PC-3 (cell line): ENCODE data around the gene HMCES. TPM values are rescaled to one million over a fixed set of nuclear protein-coding genes. Genes with fewer than 3 reads are reported as not detected.

Experiments used
- ATAC-seq: fragments of 200-7000 bp; cut with Tn5 transposase; 2 replicates; pipeline ENCODE4 v1.9.1; 2020; ENCODE audit warnings: mild to moderate bottlenecking, moderate library complexity
- BruUV-seq: library from RNA; stranded (reverse); fragments of 400-500 nt; replicated peaks from 2 replicates; lab custom pipeline; 2021; lab: Mats Ljungman, UMichigan
- CTCF ChIA-PET: fragments of 300-600 bp; sonication (Branson Sonifier 250); formaldehyde crosslinking; loops from one replicate; lab custom pipeline; 2022; ENCODE audit warnings: antibody characterized with exemption; lab: Charles Lee
- POLR2A ChIA-PET: fragments of 300-600 bp; sonication (Branson Sonifier 250); formaldehyde crosslinking; loops from one replicate; lab custom pipeline; 2022; ENCODE audit warnings: antibody characterized with exemption; ENCODE audit not compliant: unreplicated experiment; lab: Charles Lee
- DNase-seq: peaks from one replicate; pipeline ENCODE4 v3.0.0-alpha.2; 2015
- H2AFZ ChIP-seq: fragments of 300-600 bp; sonication (generic); 2 replicates; pipeline ENCODE4 v1.6.0; 2016; ENCODE audit warnings: antibody characterized with exemption, low read length
- H3F3A ChIP-seq: fragments of 300-600 bp; sonication (generic); one replicate; pipeline ENCODE4 v1.6.0; 2017; ENCODE audit warnings: antibody characterized with exemption, low read length, control low read depth, mild to moderate bottlenecking; ENCODE audit not compliant: unreplicated experiment
- H3K27ac ChIP-seq: fragments of 300-600 bp; sonication (generic); 2 replicates; pipeline ENCODE4 v1.5.1; 2016; ENCODE audit warnings: mild to moderate bottlenecking, low read length
- H3K27me3 ChIP-seq: fragments of 300-600 bp; sonication (generic); 2 replicates; pipeline ENCODE4 v1.6.1; 2016; ENCODE audit warnings: low read length, mixed read lengths
- H3K36me3 ChIP-seq: fragments of 300-600 bp; sonication (generic); 2 replicates; pipeline ENCODE4 v1.6.1; 2016; ENCODE audit warnings: low read depth, mixed run types, low read length, mixed read lengths
- H3K4me1 ChIP-seq: fragments of 300-600 bp; sonication (generic); 2 replicates; pipeline ENCODE4 v1.5.1; 2016; ENCODE audit warnings: low read length; ENCODE audit not compliant: insufficient read depth
- H3K4me2 ChIP-seq: fragments of 300-600 bp; sonication (generic); 2 replicates; pipeline ENCODE4 v1.6.0; 2016; ENCODE audit warnings: low read length
- H3K4me3 ChIP-seq: fragments of 300-600 bp; sonication (generic); 2 replicates; pipeline ENCODE4 v1.5.1; 2016; ENCODE audit warnings: mild to moderate bottlenecking, low read length, mixed read lengths
- H3K79me2 ChIP-seq: fragments of 300-600 bp; sonication (generic); 2 replicates; pipeline ENCODE4 v1.6.1; 2017; ENCODE audit warnings: low read length, mixed read lengths
- H3K9ac ChIP-seq: fragments of 300-600 bp; sonication (generic); 2 replicates; pipeline ENCODE4 v1.6.0; 2016; ENCODE audit warnings: mild to moderate bottlenecking, low read length
- H3K9me2 ChIP-seq: fragments of 300-600 bp; sonication (generic); replicated peaks from 2 replicates; pipeline ENCODE4 v1.6.1; 2016; ENCODE audit warnings: mixed run types, low read length, mixed read lengths
- H3K9me3 ChIP-seq: fragments of 300-600 bp; sonication (generic); 2 replicates; pipeline ENCODE4 v1.6.1; 2016; ENCODE audit warnings: low read length, mixed read lengths
- H4K20me1 ChIP-seq: fragments of 300-600 bp; sonication (generic); 2 replicates; pipeline ENCODE4 v1.6.1; 2016; ENCODE audit warnings: low read length, mixed read lengths
- EZH2 ChIP-seq: fragments of 300-600 bp; sonication (generic); IDR thresholded peaks from one replicate; pipeline ENCODE4 v1.6.1; 2017; ENCODE audit warnings: antibody characterized with exemption, mild to moderate bottlenecking, low read length; ENCODE audit not compliant: unreplicated experiment
- EZH2phosphoT487 ChIP-seq: fragments of 300-600 bp; sonication (generic); IDR thresholded peaks from 2 replicates; pipeline ENCODE4 v1.6.1; 2018; ENCODE audit warnings: mild to moderate bottlenecking, antibody characterized with exemption, low read length, borderline replicate concordance
- intact Hi-C: fragments of 100-400 bp; cut with micrococcal nuclease; formaldehyde crosslinking; loops from 2 replicates; pipeline ENCODE4 v1.9.0; 2023
- total RNA-seq: library from RNA; depleted of rRNA; stranded (reverse); fragments of >200 nt; gene quantifications from 2 replicates; pipeline ENCODE4 v1.2.3, GENCODE V29; 2014
- TF ChIP-seq, protein P1 (sequence below): fragments of 300-600 bp; sonication (generic); conservative IDR thresholded peaks from 2 replicates; pipeline ENCODE4 v1.5.1; 2017; ENCODE audit warnings: antibody characterized with exemption, low read depth, mild to moderate bottlenecking, low read length

The HMCES gene
- total RNA-seq, 1 experiment from 2014 or later: 28.8 TPM

DNA sequence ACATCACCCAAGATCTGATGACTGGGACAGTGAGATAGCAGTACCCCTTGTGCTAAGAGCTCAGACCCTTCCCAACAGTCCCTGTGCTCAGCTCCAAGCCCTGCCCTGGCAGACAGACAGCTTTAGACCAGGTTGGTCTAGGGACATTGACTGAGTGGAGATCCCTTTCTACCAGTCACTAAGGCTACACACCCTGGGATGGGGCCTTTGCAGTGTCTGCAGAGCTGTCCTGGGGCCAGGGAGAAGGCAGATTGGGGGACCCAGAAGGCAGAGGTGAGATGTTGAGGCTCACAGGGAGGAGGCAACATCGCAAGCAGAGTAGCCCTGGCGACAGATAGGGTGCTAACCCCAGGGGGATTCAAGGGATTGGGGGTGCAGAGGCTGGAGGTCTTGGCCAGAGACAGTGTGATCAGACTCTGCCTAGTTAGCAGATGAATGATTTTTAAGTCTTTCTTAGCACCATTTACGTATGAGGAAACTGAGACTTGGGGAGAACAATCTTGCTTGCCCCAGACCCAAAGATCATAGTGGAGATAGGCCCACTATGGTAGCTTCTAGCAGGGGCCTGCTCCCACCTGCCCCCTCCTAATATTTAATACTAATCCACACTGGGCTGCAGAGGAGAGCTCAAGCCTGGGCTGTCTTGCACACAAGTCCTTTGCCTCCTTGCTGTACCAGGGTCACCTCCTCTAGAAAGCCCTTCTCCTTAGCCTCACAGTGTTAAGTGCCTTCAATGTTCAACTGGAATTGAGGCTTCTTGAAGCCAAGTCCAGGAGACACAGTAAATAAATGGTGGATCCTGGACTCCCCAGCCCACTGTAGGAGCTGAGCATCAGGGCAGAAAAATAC is 32.6 kb downstream of the HMCES start:
- no peak overlapping the region for H3K27ac ChIP-seq
- no peak overlapping the region for H3K4me2 ChIP-seq
- H4K20me1 ChIP-seq: 0 out of 2 replicates have a peak, but pooled peaks cover 3% of the 10 kb centered on the region
- no peak for ATAC-seq
- no peak overlapping the region for H3K9ac ChIP-seq
- H3K4me3 ChIP-seq: no peak overlapping the region
- DNase-seq: no peak
- BruUV-seq: no TSS peak
- H3K27me3 ChIP-seq: no peaks in the 10 kb centered on the region
- ChIA-PET POLR2A (no interaction called here), CTCF (interaction anchor here (0.7 kb wide), 1 partner anchor 12 kb away, joined by 3 read pairs; no protein-coding TSS in a partner anchor)
- TF ChIP-seq, protein P1, sequence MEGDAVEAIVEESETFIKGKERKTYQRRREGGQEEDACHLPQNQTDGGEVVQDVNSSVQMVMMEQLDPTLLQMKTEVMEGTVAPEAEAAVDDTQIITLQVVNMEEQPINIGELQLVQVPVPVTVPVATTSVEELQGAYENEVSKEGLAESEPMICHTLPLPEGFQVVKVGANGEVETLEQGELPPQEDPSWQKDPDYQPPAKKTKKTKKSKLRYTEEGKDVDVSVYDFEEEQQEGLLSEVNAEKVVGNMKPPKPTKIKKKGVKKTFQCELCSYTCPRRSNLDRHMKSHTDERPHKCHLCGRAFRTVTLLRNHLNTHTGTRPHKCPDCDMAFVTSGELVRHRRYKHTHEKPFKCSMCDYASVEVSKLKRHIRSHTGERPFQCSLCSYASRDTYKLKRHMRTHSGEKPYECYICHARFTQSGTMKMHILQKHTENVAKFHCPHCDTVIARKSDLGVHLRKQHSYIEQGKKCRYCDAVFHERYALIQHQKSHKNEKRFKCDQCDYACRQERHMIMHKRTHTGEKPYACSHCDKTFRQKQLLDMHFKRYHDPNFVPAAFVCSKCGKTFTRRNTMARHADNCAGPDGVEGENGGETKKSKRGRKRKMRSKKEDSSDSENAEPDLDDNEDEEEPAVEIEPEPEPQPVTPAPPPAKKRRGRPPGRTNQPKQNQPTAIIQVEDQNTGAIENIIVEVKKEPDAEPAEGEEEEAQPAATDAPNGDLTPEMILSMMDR: no peak
- TF ChIP-seq EZH2 (no peak), EZH2phosphoT487 (no peak)
- H2AFZ ChIP-seq: no peak overlapping the region
- H3K36me3 ChIP-seq: no peaks in the 10 kb centered on the region
- H3K9me3 ChIP-seq: no peaks in the 10 kb centered on the region
- H3K9me2 ChIP-seq: no peaks in the 10 kb centered on the region
- intact Hi-C loops: loop anchor here (5.0 kb wide), 1 partner anchor 34 kb away; the partner anchor contains the start of gene HMCES
- peaks cover 10% of the 10 kb centered on the region for H3K4me1 ChIP-seq
- H3K79me2 ChIP-seq: peaks cover 8% of the 10 kb centered on the region
- H3F3A ChIP-seq: peaks cover 5% of the 10 kb centered on the region

DNA sequence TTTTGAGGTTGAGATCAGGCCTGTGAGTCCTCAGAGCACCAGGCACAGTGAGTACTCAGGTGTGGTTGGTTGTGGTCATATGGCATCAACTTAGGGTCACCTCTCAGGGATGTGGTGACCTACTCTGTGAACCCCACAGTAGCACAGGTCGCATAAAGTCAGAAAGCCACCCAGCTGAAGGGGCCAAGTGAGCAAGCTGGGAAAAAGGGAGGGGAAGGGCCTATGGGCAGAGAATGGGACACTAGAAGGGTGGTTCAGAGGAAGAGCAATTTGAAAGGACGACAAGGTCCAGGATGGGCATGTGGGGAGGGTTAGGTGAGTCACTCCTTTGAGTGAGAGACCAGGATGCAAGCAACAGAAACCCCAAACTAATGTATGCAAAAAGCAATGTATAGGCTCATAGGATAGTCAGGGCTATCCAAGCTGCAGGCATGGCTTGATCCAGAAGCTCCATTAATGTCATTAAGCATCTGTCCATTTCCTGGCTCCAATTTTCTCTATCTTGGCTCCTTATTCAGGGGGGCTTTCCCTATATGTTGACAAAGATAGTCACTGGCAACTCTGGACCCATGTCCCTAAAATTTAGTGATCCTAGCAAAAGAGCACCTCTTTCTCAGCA is 33.5 kb downstream of the HMCES start:
- no peak overlapping the region for H2AFZ ChIP-seq
- ChIA-PET POLR2A (no interaction called here), CTCF (interaction anchor here (0.7 kb wide), 1 partner anchor 12 kb away, joined by 3 read pairs; no protein-coding TSS in a partner anchor)
- H3K27me3 ChIP-seq: no peaks in the 10 kb centered on the region
- no peaks in the 10 kb centered on the region for H3K9me3 ChIP-seq
- H3K4me2 ChIP-seq: no peak overlapping the region
- no peak overlapping the region for H3K27ac ChIP-seq
- H3K9ac ChIP-seq: no peak overlapping the region
- DNase-seq (no peak), ATAC-seq (no peak)
- peaks cover 8% of the 10 kb centered on the region for H3K79me2 ChIP-seq
- intact Hi-C loops: loop anchor here (5.0 kb wide), 1 partner anchor 35 kb away; the partner anchor contains the start of gene HMCES
- BruUV-seq: no TSS peak
- H3K4me3 ChIP-seq: no peak overlapping the region
- H3K4me1 ChIP-seq: peaks cover 10% of the 10 kb centered on the region
- no peaks in the 10 kb centered on the region for H3K9me2 ChIP-seq
- H4K20me1 ChIP-seq: 0 out of 2 replicates have a peak, but pooled peaks cover 3% of the 10 kb centered on the region
- no peaks in the 10 kb centered on the region for H3K36me3 ChIP-seq
- TF ChIP-seq EZH2: no peak
- no peak for TF ChIP-seq EZH2phosphoT487
- TF ChIP-seq, protein P1: no peak
- peaks cover 5% of the 10 kb centered on the region for H3F3A ChIP-seq
